Measurements from ENCODE around the gene IL3RA. TPM values are rescaled to one million over a fixed set of nuclear protein-coding genes. Genes with fewer than 3 reads are reported as not detected.

Gene IL3RA
- total and polyA plus RNA-seq, 2 of the 8 experiments (the other 6 are each of a cell fraction or from before 2014, with no cell fraction given), result 0.11 TPM; not detected in 1

DNA sequence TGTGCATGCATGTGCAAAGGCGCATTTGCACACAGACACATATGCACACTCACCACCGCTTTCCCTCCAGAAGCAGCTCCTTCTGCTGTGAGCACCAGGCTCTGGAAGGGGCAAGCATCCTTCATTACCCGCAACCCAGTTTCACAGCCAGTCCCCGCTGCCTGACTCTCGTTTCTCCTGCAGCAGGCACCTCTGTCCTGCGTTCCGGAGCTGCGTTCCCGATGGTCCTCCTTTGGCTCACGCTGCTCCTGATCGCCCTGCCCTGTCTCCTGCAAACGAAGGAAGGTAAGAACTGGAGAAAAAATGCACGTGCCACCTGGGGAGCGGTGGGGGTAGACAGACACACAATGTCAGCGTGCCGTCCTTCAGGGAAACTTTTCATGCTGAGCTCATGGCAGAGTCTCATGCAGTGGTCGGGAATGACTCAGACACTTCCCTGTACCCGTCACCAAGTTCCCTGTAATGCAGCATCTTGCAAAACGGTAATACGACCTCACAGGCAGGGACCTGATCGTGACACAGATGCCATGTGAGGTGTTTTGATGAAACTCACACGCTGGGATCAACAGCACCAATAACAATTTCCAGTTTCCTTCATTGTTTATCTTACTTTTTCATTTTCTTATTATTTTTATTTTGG, 5.1 kb downstream of the IL3RA start:
- no peaks in the 10 kb centered on the region for H3K79me1 ChIP-seq (ENCODE audit: low read depth, low read length)
- H2AFZ ChIP-seq (ENCODE audit: low read length), result no peak overlapping the region
- no peak for TF ChIP-seq BCL11A (IDR thresholded peaks at IDR 0.05; ENCODE audit: low read depth in 2 of 2, low read length in 2 of 2)
- TF ChIP-seq TBP (IDR thresholded peaks at IDR 0.05; ENCODE audit: low read depth, low read length), result no peak
- H2BK120ac ChIP-seq (replicated peaks; ENCODE audit: low read depth, low read length), result no peak overlapping the region
- no peak overlapping the region for H3K4ac ChIP-seq (replicated peaks; ENCODE audit: insufficient read length, low read depth, low read length)
- no peak overlapping the region for H2BK20ac ChIP-seq (ENCODE audit: low read length)
- H2AK5ac ChIP-seq (ENCODE audit: low read depth, low read length), result no peak overlapping the region
- no peak overlapping the region for H3K14ac ChIP-seq (ENCODE audit: insufficient read length)
- no peak overlapping the region for H2BK5ac ChIP-seq (ENCODE audit: low read depth, low read length)
- no peak for FAIRE-seq
- no peaks in the 10 kb centered on the region for H3K27me3 ChIP-seq (replicated peaks in 1 of 4; ENCODE audit: control insufficient read depth in 3 of 4, extremely low read depth in 1 of 4, insufficient read depth in 3 of 4, low read length in 3 of 4)
- no peak overlapping the region for H4K91ac ChIP-seq (replicated peaks; ENCODE audit: insufficient read length, low read length)
- H3K56ac ChIP-seq (replicated peaks; ENCODE audit: insufficient read length, low read depth, low read length), result no peak overlapping the region
- no peak overlapping the region for H3K23ac ChIP-seq (ENCODE audit: insufficient read length)
- 85% methylated on average over 21 of the region's 22 CpGs; no CpG with 5 or more reads in 1 of the 2 experiments for WGBS, 2 experiments (ENCODE audit: extremely low coverage in 1 of 2, insufficient coverage in 1 of 2, insufficient read length in 1 of 2, insufficient replicate concordance in 2 of 2, low coverage in 1 of 2, low lambda C conversion rate in 2 of 2, missing lambda C conversion rate in 1 of 2)
- H3K27ac ChIP-seq (ENCODE audit: low read depth, low read length), result no peak overlapping the region
- no peak overlapping the region for H3K9ac ChIP-seq (replicated peaks in 1 of 4; ENCODE audit: extremely low read depth in 1 of 4, low read depth in 3 of 4, low read length in 3 of 4)
- no peak overlapping the region for H2BK15ac ChIP-seq (ENCODE audit: low read length)
- no peak overlapping the region for H3K18ac ChIP-seq (ENCODE audit: extremely low read depth, low read length)
- no peaks in the 10 kb centered on the region; the same call in 1 of the 2 replicates for H3K23me2 ChIP-seq (ENCODE audit: low read depth, low read length)
- no peaks in the 10 kb centered on the region for H3K36me3 ChIP-seq (ENCODE audit: control insufficient read depth in 2 of 4, insufficient read depth in 4 of 4, low read length in 3 of 4)
- ChIA-PET POLR2A (ENCODE audit: partially characterized antibody) (no interaction called here), CTCF (ENCODE audit: partially characterized antibody) (no interaction called here)
- H3K79me2 ChIP-seq (ENCODE audit: control insufficient read depth in 1 of 2, insufficient read depth in 2 of 2, low read length in 2 of 2), result no peaks in the 10 kb centered on the region
- H3K4me1 ChIP-seq (replicated peaks in 1 of 4; ENCODE audit: control insufficient read depth in 3 of 4, insufficient read depth in 4 of 4, low read length in 3 of 4), result no peaks in the 10 kb centered on the region
- H3K9me3 ChIP-seq (ENCODE audit: insufficient read depth in 2 of 2, low read depth in 1 of 2, low read length in 1 of 2), result peaks cover 4 to 10% of the 10 kb centered on the region in 2 experiments; a peak in 3 of 4 replicates
- no peak overlapping the region for H4K5ac ChIP-seq (ENCODE audit: insufficient read length, low read depth, low read length)
- no peak overlapping the region for H3K4me3 ChIP-seq (ENCODE audit: extremely low read depth in 1 of 4, insufficient read depth in 2 of 4, low read depth in 3 of 4, low read length in 4 of 4)
- H3K4me2 ChIP-seq (ENCODE audit: insufficient read depth in 1 of 2, low read depth in 2 of 2, low read length in 2 of 2), result no peak overlapping the region
- no peak for DNase-seq (ENCODE audit: low read depth in 1 of 2, low spot score in 2 of 2)
- H4K8ac ChIP-seq (ENCODE audit: extremely low read depth, insufficient read depth, low read length), result no peak overlapping the region
- peaks cover 0 to 3% of the 10 kb centered on the region in 2 experiments for H4K20me1 ChIP-seq (replicated peaks in 1 of 2; ENCODE audit: control insufficient read depth in 1 of 2, insufficient read depth in 2 of 2, low read length in 2 of 2)
- H2BK12ac ChIP-seq (ENCODE audit: low read depth, low read length), result no peak overlapping the region

Measured in H1 (cell line).